ENCODE data around the gene EMC7. TPM values are rescaled to one million over a fixed set of nuclear protein-coding genes. Genes with fewer than 3 reads are reported as not detected.

EMC7 gene
- total and polyA plus RNA-seq, 2 of the 4 experiments (the other 2 are of a cell fraction) = 46.6 to 76.4 TPM

DNA sequence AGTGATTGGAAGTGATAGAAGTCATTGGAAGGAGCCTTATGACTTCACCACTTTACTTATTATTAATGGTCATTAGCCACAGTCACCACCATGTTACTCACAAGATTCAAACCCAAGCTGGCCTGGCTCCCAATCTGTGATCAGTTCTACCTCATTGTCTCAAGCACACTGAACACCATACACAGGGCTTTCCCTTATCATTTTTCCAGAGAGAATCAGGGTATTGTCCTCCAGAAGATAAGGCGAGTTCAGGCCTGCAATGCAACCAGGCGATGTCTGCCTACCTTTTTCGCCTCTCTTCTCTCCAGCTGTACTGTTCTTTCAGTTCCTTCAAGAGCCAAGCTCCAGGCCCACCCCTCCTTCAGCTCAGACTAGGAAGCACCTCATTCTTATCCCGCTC is 24.9 kb downstream of the EMC7 start:
- Histone ChIP-seq H3K36me3 (ENCODE audit: control insufficient read depth, insufficient read depth, low read length) (no peaks in the 10 kb centered on the region), H2BK120ac (ENCODE audit: low read depth, low read length) (no peak overlapping the region), H4K8ac (ENCODE audit: low read depth in 2 of 2, low read length in 2 of 2) (no peak overlapping the region), H2BK5ac (ENCODE audit: low read depth, low read length, poor library complexity, severe bottlenecking) (no peak overlapping the region), H4K20me1 (ENCODE audit: insufficient read depth, low read length) (no peaks in the 10 kb centered on the region), H3K27me3 (ENCODE audit: control insufficient read depth, insufficient read depth, low read length) (no peaks in the 10 kb centered on the region), H3K4ac (ENCODE audit: low read depth, low read length) (no peak overlapping the region), H3K14ac (replicated peaks; ENCODE audit: low read depth, low read length) (no peak overlapping the region), H3K4me3 (ENCODE audit: insufficient read depth, low read depth, low read length) (no peak overlapping the region), H2BK15ac (ENCODE audit: low read depth, low read length) (no peak overlapping the region), H3K56ac (ENCODE audit: extremely low read depth, insufficient read depth, low read length) (no peak overlapping the region), H3K23ac (ENCODE audit: low read depth, low read length) (no peak overlapping the region), H2BK20ac (ENCODE audit: low read depth, low read length) (no peak overlapping the region), H3K18ac (ENCODE audit: low read depth, low read length) (no peak overlapping the region), H4K91ac (ENCODE audit: insufficient read depth, low read depth, low read length) (no peak overlapping the region), H3K9me3 (ENCODE audit: control insufficient read depth, insufficient read depth, low read length) (no peaks in the 10 kb centered on the region), H3K4me2 (ENCODE audit: low read depth, low read length) (no peak overlapping the region), H3K79me1 (ENCODE audit: low read depth in 1 of 2, low read length in 2 of 2) (no peaks in the 10 kb centered on the region), H4K5ac (ENCODE audit: low read depth, low read length) (no peak overlapping the region), H2AK9ac (replicated peaks; ENCODE audit: low read depth, low read length, poor library complexity) (no peak overlapping the region), H3K9ac (ENCODE audit: low read depth, low read length) (no peak overlapping the region), H3K4me1 (ENCODE audit: control insufficient read depth, insufficient read depth, low read length) (no peaks in the 10 kb centered on the region), H2AK5ac (ENCODE audit: low read depth, low read length) (no peak overlapping the region), H2AFZ (replicated peaks; ENCODE audit: low read length, poor library complexity) (no peak overlapping the region), H3K9me1 (ENCODE audit: insufficient read depth, low read length) (no peaks in the 10 kb centered on the region), H3K27ac (ENCODE audit: insufficient read depth, low read length) (no peak overlapping the region)
- WGBS, 2 experiments (ENCODE audit: extremely low coverage in 2 of 2, insufficient read length in 1 of 2) = 78% methylated on average over 3 of the region's 4 CpGs; no CpG with 5 or more reads in 1 of the 2 experiments
- ATAC-seq (ENCODE audit: low read depth) (no peak), DNase-seq (no peak)
- BruUV-seq (replicated peaks) = no TSS peak
- in situ Hi-C loops (cut with MboI; ENCODE audit: low sequenced_read_pairs) (no loop called here), dilution Hi-C loops (cut with HindIII; ENCODE audit: low sequenced_read_pairs, unreplicated experiment) (no loop called here), intact Hi-C loops (cut with micrococcal nuclease) (no loop called here)
- CTCF ChIA-PET = no interaction called here
- POLR2A ChIA-PET (ENCODE audit: unreplicated experiment) = no interaction called here
- TF ChIP-seq RCOR1 (IDR thresholded peaks at IDR 0.05; ENCODE audit: insufficient replicate concordance, low read length) = no peak
- TF ChIP-seq MAZ (IDR thresholded peaks at IDR 0.05; ENCODE audit: borderline replicate concordance, low read depth, low read length) = no peak
- TF ChIP-seq SMC3 (IDR thresholded peaks at IDR 0.05; ENCODE audit: low read depth, low read length) = no peak
- no peak for TF ChIP-seq RFX5 (IDR thresholded peaks at IDR 0.05; ENCODE audit: low read depth, low read length)
- TF ChIP-seq RAD21 (IDR thresholded peaks at IDR 0.05; ENCODE audit: low read length) = no peak
- no peak for TF ChIP-seq CHD1 (IDR thresholded peaks at IDR 0.05; ENCODE audit: low read depth, low read length)
- TF ChIP-seq BHLHE40 (IDR thresholded peaks at IDR 0.05; ENCODE audit: low read depth, low read length) = no peak
- TF ChIP-seq, protein P1, sequence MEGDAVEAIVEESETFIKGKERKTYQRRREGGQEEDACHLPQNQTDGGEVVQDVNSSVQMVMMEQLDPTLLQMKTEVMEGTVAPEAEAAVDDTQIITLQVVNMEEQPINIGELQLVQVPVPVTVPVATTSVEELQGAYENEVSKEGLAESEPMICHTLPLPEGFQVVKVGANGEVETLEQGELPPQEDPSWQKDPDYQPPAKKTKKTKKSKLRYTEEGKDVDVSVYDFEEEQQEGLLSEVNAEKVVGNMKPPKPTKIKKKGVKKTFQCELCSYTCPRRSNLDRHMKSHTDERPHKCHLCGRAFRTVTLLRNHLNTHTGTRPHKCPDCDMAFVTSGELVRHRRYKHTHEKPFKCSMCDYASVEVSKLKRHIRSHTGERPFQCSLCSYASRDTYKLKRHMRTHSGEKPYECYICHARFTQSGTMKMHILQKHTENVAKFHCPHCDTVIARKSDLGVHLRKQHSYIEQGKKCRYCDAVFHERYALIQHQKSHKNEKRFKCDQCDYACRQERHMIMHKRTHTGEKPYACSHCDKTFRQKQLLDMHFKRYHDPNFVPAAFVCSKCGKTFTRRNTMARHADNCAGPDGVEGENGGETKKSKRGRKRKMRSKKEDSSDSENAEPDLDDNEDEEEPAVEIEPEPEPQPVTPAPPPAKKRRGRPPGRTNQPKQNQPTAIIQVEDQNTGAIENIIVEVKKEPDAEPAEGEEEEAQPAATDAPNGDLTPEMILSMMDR (conservative IDR thresholded peaks at IDR 0.05; ENCODE audit: low read depth, low read length) = no peak
- TF ChIP-seq, protein P2, sequence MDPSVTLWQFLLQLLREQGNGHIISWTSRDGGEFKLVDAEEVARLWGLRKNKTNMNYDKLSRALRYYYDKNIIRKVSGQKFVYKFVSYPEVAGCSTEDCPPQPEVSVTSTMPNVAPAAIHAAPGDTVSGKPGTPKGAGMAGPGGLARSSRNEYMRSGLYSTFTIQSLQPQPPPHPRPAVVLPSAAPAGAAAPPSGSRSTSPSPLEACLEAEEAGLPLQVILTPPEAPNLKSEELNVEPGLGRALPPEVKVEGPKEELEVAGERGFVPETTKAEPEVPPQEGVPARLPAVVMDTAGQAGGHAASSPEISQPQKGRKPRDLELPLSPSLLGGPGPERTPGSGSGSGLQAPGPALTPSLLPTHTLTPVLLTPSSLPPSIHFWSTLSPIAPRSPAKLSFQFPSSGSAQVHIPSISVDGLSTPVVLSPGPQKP (IDR thresholded peaks at IDR 0.05; ENCODE audit: borderline replicate concordance, low read depth, low read length) = no peak
- no peak for TF ChIP-seq FOS (IDR thresholded peaks at IDR 0.05; ENCODE audit: low read depth, low read length)
- TF ChIP-seq, protein P3, sequence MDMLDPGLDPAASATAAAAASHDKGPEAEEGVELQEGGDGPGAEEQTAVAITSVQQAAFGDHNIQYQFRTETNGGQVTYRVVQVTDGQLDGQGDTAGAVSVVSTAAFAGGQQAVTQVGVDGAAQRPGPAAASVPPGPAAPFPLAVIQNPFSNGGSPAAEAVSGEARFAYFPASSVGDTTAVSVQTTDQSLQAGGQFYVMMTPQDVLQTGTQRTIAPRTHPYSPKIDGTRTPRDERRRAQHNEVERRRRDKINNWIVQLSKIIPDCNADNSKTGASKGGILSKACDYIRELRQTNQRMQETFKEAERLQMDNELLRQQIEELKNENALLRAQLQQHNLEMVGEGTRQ (IDR thresholded peaks at IDR 0.05; ENCODE audit: low read depth, low read length) = no peak
- no peak for TF ChIP-seq NFE2L2 (IDR thresholded peaks at IDR 0.05; ENCODE audit: low read depth, low read length)
- no peak for TF ChIP-seq MAFK (IDR thresholded peaks at IDR 0.05; ENCODE audit: low read depth, low read length)
- TF ChIP-seq MXI1 (IDR thresholded peaks at IDR 0.05; ENCODE audit: borderline replicate concordance, low read depth, low read length) = no peak
- TF ChIP-seq POLR2A (IDR thresholded peaks at IDR 0.05; ENCODE audit: low read depth, low read length) = no peak
- no peak for TF ChIP-seq CEBPB (IDR thresholded peaks at IDR 0.05; ENCODE audit: low read depth, low read length)
